Trophoblast cell (in vitro differentiated cells and primary cell): Measurements from ENCODE around the gene EIF3F.

Experiments used
- DNase-seq, 2 donors: peaks; one replicate each; pipeline ENCODE4 v3.0.0-alpha.2; 2016
- H2AFZ ChIP-seq: 2 replicates; pipeline ENCODE4 v1.6.1; 2013; ENCODE audit warnings: low read length, moderate library complexity, mild to moderate bottlenecking; ENCODE audit not compliant: insufficient read depth, poor library complexity
- H2AK5ac ChIP-seq: 2 replicates; pipeline ENCODE4 v1.6.1; 2013; ENCODE audit warnings: mild to moderate bottlenecking, low read length
- H2BK120ac ChIP-seq: 2 replicates; pipeline ENCODE4 v1.6.1; 2013; ENCODE audit warnings: low read length, mild to moderate bottlenecking, moderate library complexity; ENCODE audit not compliant: insufficient read depth, poor library complexity
- H2BK12ac ChIP-seq: 2 replicates; pipeline ENCODE4 v1.6.1; 2013; ENCODE audit warnings: mild to moderate bottlenecking, low read length, moderate library complexity
- H2BK5ac ChIP-seq: 2 replicates; pipeline ENCODE4 v1.6.1; 2013; ENCODE audit warnings: low read length, low read depth, moderate library complexity, mild to moderate bottlenecking; ENCODE audit not compliant: poor library complexity
- H3K14ac ChIP-seq: 2 replicates; pipeline ENCODE4 v1.6.1; 2013; ENCODE audit warnings: mild to moderate bottlenecking, low read length
- H3K18ac ChIP-seq: 2 replicates; pipeline ENCODE4 v1.6.1; 2013; ENCODE audit warnings: mild to moderate bottlenecking, low read length
- H3K23ac ChIP-seq: 2 replicates; pipeline ENCODE4 v1.6.1; 2013; ENCODE audit warnings: low read length
- H3K27ac ChIP-seq: 2 replicates; pipeline ENCODE4 v1.5.1; 2013; ENCODE audit warnings: low read depth, mild to moderate bottlenecking, inconsistent platforms, low read length, moderate library complexity
- H3K27me3 ChIP-seq: 2 replicates; pipeline ENCODE4 v1.6.1; 2013; ENCODE audit warnings: inconsistent platforms, mild to moderate bottlenecking, low read length, moderate library complexity; ENCODE audit not compliant: insufficient read depth
- H3K36me3 ChIP-seq, 2 experiments: 1 replicate in 1 of 2; 2 replicates in 1 of 2; pipeline ENCODE4 v1.6.1; 2013; ENCODE audit warnings: low read length in 2 of 2, mild to moderate bottlenecking in 2 of 2, moderate library complexity in 1 of 2; ENCODE audit not compliant: insufficient read depth in 2 of 2, control insufficient read depth in 1 of 2
- H3K4ac ChIP-seq: 2 replicates; pipeline ENCODE4 v1.6.1; 2013; ENCODE audit warnings: low read depth, mild to moderate bottlenecking, low read length, moderate library complexity
- H3K4me1 ChIP-seq, 2 experiments: 1 replicate in 1 of 2; 2 replicates in 1 of 2; pipeline ENCODE4 v1.6.1; 2013; ENCODE audit warnings: low read length in 2 of 2, mild to moderate bottlenecking in 2 of 2, moderate library complexity in 1 of 2; ENCODE audit not compliant: insufficient read depth in 2 of 2, control insufficient read depth in 1 of 2
- H3K4me2 ChIP-seq: 2 replicates; pipeline ENCODE4 v1.6.1; 2013; ENCODE audit warnings: inconsistent platforms, mild to moderate bottlenecking, low read length, moderate library complexity
- H3K4me3 ChIP-seq: 2 replicates; pipeline ENCODE4 v1.5.1; 2013; ENCODE audit warnings: mild to moderate bottlenecking, low read depth, low read length, inconsistent platforms
- H3K79me1 ChIP-seq: one replicate; pipeline ENCODE4 v1.6.1; 2013; ENCODE audit warnings: low read length
- H3K79me2 ChIP-seq: 2 replicates; pipeline ENCODE4 v1.6.1; 2013; ENCODE audit warnings: low read length, mild to moderate bottlenecking; ENCODE audit not compliant: control insufficient read depth, insufficient read depth, poor library complexity
- H3K9ac ChIP-seq: 2 replicates; pipeline ENCODE4 v1.6.1; 2013; ENCODE audit warnings: mild to moderate bottlenecking, low read length
- H3K9me3 ChIP-seq: 2 replicates; pipeline ENCODE4 v1.6.1; 2013; ENCODE audit warnings: low read depth, mild to moderate bottlenecking, control low read depth, inconsistent platforms, low read length; ENCODE audit not compliant: insufficient read depth
- H4K12ac ChIP-seq: 2 replicates; pipeline ENCODE4 v1.6.1; 2013; ENCODE audit warnings: low read depth, mild to moderate bottlenecking, low read length, moderate library complexity
- H4K8ac ChIP-seq: 2 replicates; pipeline ENCODE4 v1.6.1; 2013; ENCODE audit warnings: low read depth, mild to moderate bottlenecking, low read length, moderate library complexity
- H4K91ac ChIP-seq: one replicate; pipeline ENCODE4 v1.6.1; 2013; ENCODE audit warnings: low read depth, mild to moderate bottlenecking, low read length, moderate library complexity
- WGBS: extraction: QIAGEN DNeasy Blood & Tissue Kit; methylation state at CpG from one replicate; pipeline ENCODE4 v1.1.7; 2013; ENCODE audit warnings: missing lambda C conversion rate; ENCODE audit not compliant: insufficient read length, insufficient coverage; ENCODE audit errors: extremely low coverage; 5-methylcytosine and 5-hydroxymethylcytosine counted together

EIF3F gene

GRCh38 chr11:8043756-8044155 is 56.6 kb downstream of the EIF3F start:
- no peak overlapping the region for H3K9ac ChIP-seq
- H3K27me3 ChIP-seq, result no peaks in the 10 kb centered on the region

GRCh38 chr11:8045839-8046238 is 58.7 kb downstream of the EIF3F start:
- Histone ChIP-seq H3K9me3 (no peaks in the 10 kb centered on the region), H2BK5ac (no peak overlapping the region), H3K23ac (no peak overlapping the region), H2AFZ (no peak overlapping the region), H2AK5ac (no peak overlapping the region), H3K4ac (no peak overlapping the region), H3K27ac (no peak overlapping the region), H4K12ac (no peak overlapping the region), H3K4me3 (no peak overlapping the region), H3K79me2 (no peaks in the 10 kb centered on the region), H4K8ac (no peak overlapping the region), H3K4me1 (peaks cover 0 to 2% of the 10 kb centered on the region in 2 experiments), H2BK120ac (no peak overlapping the region), H3K9ac (no peak overlapping the region), H2BK12ac (no peak overlapping the region), H3K4me2 (no peak overlapping the region), H3K18ac (no peak overlapping the region), H3K14ac (no peak overlapping the region), H3K27me3 (peaks cover 2% of the 10 kb centered on the region), H3K36me3 (no peaks in the 10 kb centered on the region), H3K79me1 (no peaks in the 10 kb centered on the region), H4K91ac (no peak overlapping the region)
- no CpG with 5 or more reads among the region's 4 CpGs for WGBS
- DNase-seq, result no peak

More at GRCh38 chr11:8043756-8044155, 56.6 kb downstream of the EIF3F start:
- Histone ChIP-seq H4K8ac (no peak overlapping the region), H2AK5ac (no peak overlapping the region), H3K4ac (no peak overlapping the region), H4K91ac (no peak overlapping the region), H3K4me1 (no peaks in the 10 kb centered on the region), H2BK12ac (no peak overlapping the region), H3K4me3 (no peak overlapping the region), H3K36me3 (no peaks in the 10 kb centered on the region), H2AFZ (no peak overlapping the region), H3K4me2 (no peak overlapping the region), H3K79me2 (no peaks in the 10 kb centered on the region), H3K18ac (no peak overlapping the region), H3K14ac (no peak overlapping the region), H3K9me3 (no peaks in the 10 kb centered on the region), H3K79me1 (no peaks in the 10 kb centered on the region), H2BK5ac (no peak overlapping the region), H4K12ac (no peak overlapping the region), H3K27ac (no peak overlapping the region), H3K23ac (no peak overlapping the region), H2BK120ac (no peak overlapping the region)
- no peak for DNase-seq
- WGBS, result no CpG with 5 or more reads among the region's 2 CpGs

- H3K4me2 ChIP-seq, result no peak overlapping the region
- no peak overlapping the region for H3K9ac ChIP-seq
- H2AFZ ChIP-seq, result no peak overlapping the region
- H3K4me1 ChIP-seq, result peaks cover 0 to 2% of the 10 kb centered on the region in 2 experiments
- no peak overlapping the region for H3K4me3 ChIP-seq
- no peak overlapping the region for H4K12ac ChIP-seq
- peaks cover 2% of the 10 kb centered on the region for H3K27me3 ChIP-seq
- H2BK120ac ChIP-seq, result no peak overlapping the region
- no peak overlapping the region for H3K14ac ChIP-seq
- no peak overlapping the region for H2AK5ac ChIP-seq
- H2BK12ac ChIP-seq, result no peak overlapping the region
- H4K8ac ChIP-seq, result no peak overlapping the region
- no peak for DNase-seq
- H4K91ac ChIP-seq, result no peak overlapping the region
- H2BK5ac ChIP-seq, result no peak overlapping the region
- H3K23ac ChIP-seq, result no peak overlapping the region
- H3K4ac ChIP-seq, result no peak overlapping the region
- no peaks in the 10 kb centered on the region for H3K9me3 ChIP-seq
- no CpG with 5 or more reads among the region's 3 CpGs for WGBS
- H3K36me3 ChIP-seq, result no peaks in the 10 kb centered on the region
- H3K79me1 ChIP-seq, result no peaks in the 10 kb centered on the region
- no peak overlapping the region for H3K18ac ChIP-seq
- H3K27ac ChIP-seq, result no peak overlapping the region
- H3K79me2 ChIP-seq, result no peaks in the 10 kb centered on the region
Measured at GRCh38 chr11:8047382-8047781, 60.2 kb downstream of the EIF3F start.

GRCh38 chr11:8049084-8049483 is 61.9 kb downstream of the EIF3F start:
- Histone ChIP-seq H3K4me1 (peaks cover 0 to 2% of the 10 kb centered on the region in 2 experiments), H4K91ac (no peak overlapping the region), H2BK12ac (no peak overlapping the region), H3K18ac (no peak overlapping the region), H3K23ac (peak overlapping the region; percentile 80), H3K27me3 (peaks cover 2% of the 10 kb centered on the region), H2BK120ac (no peak overlapping the region), H3K14ac (no peak overlapping the region), H3K9ac (peak overlapping the region; percentile 13), H3K79me1 (no peaks in the 10 kb centered on the region), H3K4me3 (no peak overlapping the region), H4K8ac (no peak overlapping the region), H3K9me3 (no peaks in the 10 kb centered on the region), H4K12ac (no peak overlapping the region), H3K4me2 (no peak overlapping the region), H3K27ac (no peak overlapping the region), H2AFZ (no peak overlapping the region), H2BK5ac (no peak overlapping the region), H3K36me3 (no peaks in the 10 kb centered on the region), H3K4ac (no peak overlapping the region), H2AK5ac (no peak overlapping the region), H3K79me2 (no peaks in the 10 kb centered on the region)
- WGBS, result no CpG with 5 or more reads among the region's 3 CpGs
- no peak for DNase-seq
